ENCODE measurements around the gene RAB44. TPM values are rescaled to one million over a fixed set of nuclear protein-coding genes. Genes with fewer than 3 reads are reported as not detected.

RAB44 gene
- total and polyA plus RNA-seq, 3 donors from 2014 or later: 0.09 to 0.56 (median 0.24) TPM

- peak; percentile 84 for DNase-seq
- H3K9me3 ChIP-seq: no peaks in the 10 kb centered on the region
- WGBS, 2 donors: 33 to 44% methylated on average over 17 to 24 of the region's 24 CpGs
- H3K27me3 ChIP-seq: no peaks in the 10 kb centered on the region
- H3K36me3 ChIP-seq (ENCODE audit: low read depth, missing control alignments): no peaks in the 10 kb centered on the region
- intact Hi-C loops (cut with DNase I; ENCODE audit: low total_unique reads): no loop called here
- peaks cover 12% of the 10 kb centered on the region for H3K4me1 ChIP-seq
- TF ChIP-seq CTCF (IDR thresholded peaks at IDR 0.05): no peak
- no peak for TF ChIP-seq POLR2A (IDR thresholded peaks at IDR 0.05)
- no peak overlapping the region for H3K4me3 ChIP-seq
- H3K27ac ChIP-seq: peak overlapping the region; percentile 45 to 62
Measured at GRCh38 chr6:36735110-36736071, 37.8 kb downstream of the RAB44 start.

GRCh38 chr6:36737043-36737785 is 39.6 kb downstream of the RAB44 start:
- intact Hi-C loops (cut with DNase I; ENCODE audit: low total_unique reads): no loop called here
- Histone ChIP-seq H3K9me3 (no peaks in the 10 kb centered on the region), H3K4me1 (peaks cover 12% of the 10 kb centered on the region), H3K4me3 (no peak overlapping the region), H3K27me3 (no peaks in the 10 kb centered on the region), H3K36me3 (ENCODE audit: low read depth, missing control alignments) (no peaks in the 10 kb centered on the region), H3K27ac (no peak overlapping the region)
- 86 to 93% methylated on average over 3 to 14 of the region's 14 CpGs for WGBS, 2 donors
- TF ChIP-seq CTCF (IDR thresholded peaks at IDR 0.05) (no peak), POLR2A (IDR thresholded peaks at IDR 0.05) (no peak)
- DNase-seq: no peak

GRCh38 chr6:36738108-36738507 is 40.5 kb downstream of the RAB44 start:
- DNase-seq: no peak
- H3K27ac ChIP-seq: no peak overlapping the region
- 88 to 100% methylated on average over 1 of the region's 1 CpG for WGBS, 2 donors
- intact Hi-C loops (cut with DNase I; ENCODE audit: low total_unique reads): no loop called here
- peaks cover 12% of the 10 kb centered on the region for H3K4me1 ChIP-seq
- no peak overlapping the region for H3K4me3 ChIP-seq
- H3K9me3 ChIP-seq: no peaks in the 10 kb centered on the region
- TF ChIP-seq CTCF (IDR thresholded peaks at IDR 0.05) (no peak), POLR2A (IDR thresholded peaks at IDR 0.05) (no peak)
- no peaks in the 10 kb centered on the region for H3K36me3 ChIP-seq (ENCODE audit: low read depth, missing control alignments)
- no peaks in the 10 kb centered on the region for H3K27me3 ChIP-seq

- no peak for DNase-seq
- WGBS, 2 donors: 83 to 89% methylated on average over 13 of the region's 13 CpGs
Measured at GRCh38 chr6:36739947-36740817, 42.6 kb downstream of the RAB44 start.

More at GRCh38 chr6:36739947-36740817, 42.6 kb downstream of the RAB44 start:
- intact Hi-C loops (cut with DNase I; ENCODE audit: low total_unique reads): no loop called here
- no peaks in the 10 kb centered on the region for H3K36me3 ChIP-seq (ENCODE audit: low read depth, missing control alignments)
- TF ChIP-seq POLR2A (IDR thresholded peaks at IDR 0.05): no peak
- no peak for TF ChIP-seq CTCF (IDR thresholded peaks at IDR 0.05)
- peaks cover 5% of the 10 kb centered on the region for H3K4me1 ChIP-seq
- no peaks in the 10 kb centered on the region for H3K9me3 ChIP-seq
- no peak overlapping the region for H3K4me3 ChIP-seq
- H3K27me3 ChIP-seq: no peaks in the 10 kb centered on the region
- no peak overlapping the region for H3K27ac ChIP-seq

Data from testis (tissue), 3 donors.